ENCODE data around the gene MIF. TPM values are rescaled to one million over a fixed set of nuclear protein-coding genes. Genes with fewer than 3 reads are reported as not detected.
"Not testable (repeated sequence)": the region's sequence is repeated elsewhere in the genome, so short reads cannot be mapped to it uniquely, and the experiment has no call there.

The MIF gene
- total and polyA plus RNA-seq, 8 donors, result 59.5 to 940 (median 280) TPM

DNA sequence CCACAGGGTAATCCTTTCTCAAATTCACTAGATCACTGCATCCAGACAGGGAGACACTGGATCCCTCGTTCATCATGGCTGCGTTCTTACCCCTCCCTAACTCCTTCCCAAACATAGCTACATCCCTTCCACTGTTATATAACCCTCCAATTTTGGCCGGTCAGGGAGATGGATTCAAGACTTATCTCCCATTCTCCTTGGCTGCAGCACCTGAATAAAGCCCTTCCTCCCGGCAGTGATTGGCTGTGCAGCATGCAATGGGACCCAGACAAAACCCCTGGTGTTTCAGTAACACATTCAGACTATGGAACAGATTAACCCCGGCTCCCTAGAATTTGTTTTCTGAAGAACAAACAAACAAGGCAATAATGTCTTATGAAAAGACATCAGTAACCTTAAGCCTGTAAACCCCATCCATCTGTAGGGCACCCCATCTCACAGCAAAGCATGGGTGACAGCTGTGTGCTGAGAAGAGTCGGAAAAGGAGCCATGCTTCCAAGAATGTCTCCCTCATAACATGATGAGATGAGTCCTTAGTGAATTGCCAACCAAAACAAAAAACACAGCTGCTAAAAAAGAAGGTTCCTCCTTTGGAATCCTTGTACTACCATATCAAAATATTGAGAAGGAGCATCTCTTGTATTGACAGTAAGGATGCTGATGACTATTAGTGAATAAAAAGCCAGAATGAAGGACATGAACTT is 5.0 kb downstream of the MIF start:
- intact Hi-C loops (cut with DNase I; ENCODE audit: low total_unique reads), result no loop called here
- Histone ChIP-seq H3K9me3 (no peaks in the 10 kb centered on the region), H3K4me3 (no peak overlapping the region), H3K36me3 (peaks cover 19 to 24% (median 22%) of the 10 kb centered on the region in 4 donors), H3K27me3 (no peaks in the 10 kb centered on the region), H3K27ac (peak overlapping the region in 1 of 5 donors; percentile 16), H3K4me1 (peaks cover 13 to 33% (median 25%) of the 10 kb centered on the region in 4 donors)
- no peak for DNase-seq
- WGBS, 5 donors, result 76 to 83% (median 78%) methylated on average over 6 of the region's 6 CpGs
- TF ChIP-seq, protein P1, sequence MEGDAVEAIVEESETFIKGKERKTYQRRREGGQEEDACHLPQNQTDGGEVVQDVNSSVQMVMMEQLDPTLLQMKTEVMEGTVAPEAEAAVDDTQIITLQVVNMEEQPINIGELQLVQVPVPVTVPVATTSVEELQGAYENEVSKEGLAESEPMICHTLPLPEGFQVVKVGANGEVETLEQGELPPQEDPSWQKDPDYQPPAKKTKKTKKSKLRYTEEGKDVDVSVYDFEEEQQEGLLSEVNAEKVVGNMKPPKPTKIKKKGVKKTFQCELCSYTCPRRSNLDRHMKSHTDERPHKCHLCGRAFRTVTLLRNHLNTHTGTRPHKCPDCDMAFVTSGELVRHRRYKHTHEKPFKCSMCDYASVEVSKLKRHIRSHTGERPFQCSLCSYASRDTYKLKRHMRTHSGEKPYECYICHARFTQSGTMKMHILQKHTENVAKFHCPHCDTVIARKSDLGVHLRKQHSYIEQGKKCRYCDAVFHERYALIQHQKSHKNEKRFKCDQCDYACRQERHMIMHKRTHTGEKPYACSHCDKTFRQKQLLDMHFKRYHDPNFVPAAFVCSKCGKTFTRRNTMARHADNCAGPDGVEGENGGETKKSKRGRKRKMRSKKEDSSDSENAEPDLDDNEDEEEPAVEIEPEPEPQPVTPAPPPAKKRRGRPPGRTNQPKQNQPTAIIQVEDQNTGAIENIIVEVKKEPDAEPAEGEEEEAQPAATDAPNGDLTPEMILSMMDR (IDR thresholded peaks at IDR 0.05), result no peak
- TF ChIP-seq POLR2A (IDR thresholded peaks at IDR 0.05) (no peak), EP300 (IDR thresholded peaks at IDR 0.05) (no peak), POLR2AphosphoS5 (IDR thresholded peaks at IDR 0.05) (no peak)

DNA sequence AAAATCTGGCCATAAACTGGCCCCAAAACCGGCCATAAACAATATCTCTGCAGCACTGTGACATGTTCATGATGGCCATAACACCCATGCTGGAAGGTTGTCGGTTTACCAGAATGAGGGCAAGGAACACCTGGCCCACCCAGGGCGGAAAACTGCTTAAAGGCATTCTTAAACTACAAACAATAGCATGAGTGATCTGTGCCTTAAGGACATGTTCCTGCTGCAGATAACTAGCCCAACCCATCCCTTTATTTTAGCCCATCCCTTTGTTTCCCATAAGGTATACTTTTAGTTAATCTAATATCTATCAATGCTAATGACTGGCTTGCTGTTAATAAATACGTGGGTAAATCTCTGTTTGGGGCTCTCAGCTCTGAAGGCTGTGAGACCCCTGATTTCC is 6.0 kb downstream of the MIF start:
- 77 to 96% (median 88%) methylated on average over 4 of the region's 4 CpGs for WGBS, 5 donors
- DNase-seq; H3K27me3 ChIP-seq; intact Hi-C loops (cut with DNase I; ENCODE audit: low total_unique reads); H3K4me3 ChIP-seq; H3K9me3 ChIP-seq; H3K27ac ChIP-seq: not testable (repeated sequence)
- Histone ChIP-seq H3K36me3 (peaks cover 19 to 24% (median 22%) of the 10 kb centered on the region in 4 donors), H3K4me1 (peaks cover 12 to 26% (median 19%) of the 10 kb centered on the region in 4 donors)

DNA sequence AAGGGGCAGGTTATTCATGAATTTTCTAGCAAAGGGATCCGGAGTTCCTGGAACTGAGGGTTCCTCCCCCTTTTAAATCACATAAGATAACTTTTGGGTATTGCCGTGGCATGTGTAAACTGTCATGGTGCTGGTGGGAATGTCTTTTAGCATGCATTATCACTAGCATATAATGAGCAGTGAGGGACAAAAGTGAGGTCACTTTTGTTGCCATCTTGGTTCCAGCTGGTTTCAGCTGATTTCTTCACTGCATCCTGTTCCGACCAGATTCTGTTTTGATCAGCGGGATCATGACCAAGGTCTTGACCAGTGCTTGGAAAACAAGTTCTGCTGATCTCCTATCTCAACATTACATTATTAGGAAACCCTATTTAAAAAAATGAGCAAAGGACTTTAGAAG is 7.4 kb downstream of the MIF start:
- peaks cover 8 to 12% (median 11%) of the 10 kb centered on the region in 4 donors for H3K36me3 ChIP-seq
- 78 to 97% (median 80%) methylated on average over 4 of the region's 4 CpGs for WGBS, 5 donors
- H3K27ac ChIP-seq, result no peak overlapping the region
- intact Hi-C loops (cut with DNase I; ENCODE audit: low total_unique reads), result no loop called here
- DNase-seq, result no peak
- H3K4me3 ChIP-seq, result no peak overlapping the region
- TF ChIP-seq EP300 (IDR thresholded peaks at IDR 0.05), result no peak
- TF ChIP-seq, protein P1 (IDR thresholded peaks at IDR 0.05), result no peak
- no peak for TF ChIP-seq POLR2A (IDR thresholded peaks at IDR 0.05)
- TF ChIP-seq POLR2AphosphoS5 (IDR thresholded peaks at IDR 0.05), result no peak
- no peaks in the 10 kb centered on the region for H3K9me3 ChIP-seq
- peaks cover 0 to 12% (median 5%) of the 10 kb centered on the region in 4 donors for H3K4me1 ChIP-seq
- H3K27me3 ChIP-seq, result no peaks in the 10 kb centered on the region

DNA sequence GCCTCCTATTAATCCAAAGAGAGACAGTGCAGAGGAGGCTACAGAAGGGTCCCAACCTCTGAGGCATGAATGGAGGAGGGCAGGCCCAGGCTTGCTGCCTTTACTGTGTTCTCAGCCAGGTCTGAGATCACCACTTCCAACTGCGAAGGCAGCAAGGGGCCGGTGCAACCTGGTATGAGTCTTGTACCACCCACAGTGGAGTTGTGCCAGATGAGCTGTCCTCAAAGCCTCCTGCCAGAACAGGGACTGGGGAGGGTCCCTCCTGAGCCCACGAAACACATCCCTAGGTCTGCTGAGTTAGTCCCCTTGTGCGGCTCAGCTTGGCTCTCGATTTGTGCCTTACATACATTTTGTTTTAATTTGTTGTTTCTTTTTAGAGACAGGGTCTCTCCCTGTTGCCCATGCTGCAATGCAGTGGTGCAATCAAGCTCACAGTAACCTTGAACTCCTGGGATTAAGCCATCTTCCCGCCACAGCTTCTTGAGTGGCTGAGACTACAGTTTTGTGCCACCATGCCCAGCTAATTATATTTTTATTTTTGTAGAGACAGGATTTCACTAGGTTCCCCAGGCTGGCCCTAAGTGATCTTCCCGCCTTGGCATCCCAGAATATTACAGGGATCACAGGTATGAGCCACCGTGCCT is 9.3 kb downstream of the MIF start:
- Histone ChIP-seq H3K36me3 (no peaks in the 10 kb centered on the region), H3K4me3 (no peak overlapping the region), H3K27me3 (no peaks in the 10 kb centered on the region), H3K9me3 (no peaks in the 10 kb centered on the region), H3K4me1 (peaks cover 0 to under 1% (median 0%) of the 10 kb centered on the region in 4 donors), H3K27ac (no peak overlapping the region)
- 90 to 96% (median 95%) methylated on average over 8 of the region's 8 CpGs for WGBS, 5 donors
- TF ChIP-seq POLR2A (IDR thresholded peaks at IDR 0.05) (no peak), POLR2AphosphoS5 (IDR thresholded peaks at IDR 0.05) (no peak), EP300 (IDR thresholded peaks at IDR 0.05) (no peak)
- TF ChIP-seq, protein P1 (IDR thresholded peaks at IDR 0.05), result no peak
- DNase-seq, result no peak
- intact Hi-C loops (cut with DNase I; ENCODE audit: low total_unique reads), result no loop called here

All from stomach (tissue), 9 donors.